LNCAP (cell line): Measurements from ENCODE around the gene ECHS1.

Experiments
- CTCF ChIP-seq: fragments of 450-650 bp; IDR thresholded peaks from 2 replicates; pipeline ENCODE4 v1.5.1; 2017; ENCODE audit warnings: mild to moderate bottlenecking

The ECHS1 gene

GRCh38 chr10:133341983-133342382 is 31.2 kb downstream of the ECHS1 start:
- TF ChIP-seq CTCF = no peak

DNA sequence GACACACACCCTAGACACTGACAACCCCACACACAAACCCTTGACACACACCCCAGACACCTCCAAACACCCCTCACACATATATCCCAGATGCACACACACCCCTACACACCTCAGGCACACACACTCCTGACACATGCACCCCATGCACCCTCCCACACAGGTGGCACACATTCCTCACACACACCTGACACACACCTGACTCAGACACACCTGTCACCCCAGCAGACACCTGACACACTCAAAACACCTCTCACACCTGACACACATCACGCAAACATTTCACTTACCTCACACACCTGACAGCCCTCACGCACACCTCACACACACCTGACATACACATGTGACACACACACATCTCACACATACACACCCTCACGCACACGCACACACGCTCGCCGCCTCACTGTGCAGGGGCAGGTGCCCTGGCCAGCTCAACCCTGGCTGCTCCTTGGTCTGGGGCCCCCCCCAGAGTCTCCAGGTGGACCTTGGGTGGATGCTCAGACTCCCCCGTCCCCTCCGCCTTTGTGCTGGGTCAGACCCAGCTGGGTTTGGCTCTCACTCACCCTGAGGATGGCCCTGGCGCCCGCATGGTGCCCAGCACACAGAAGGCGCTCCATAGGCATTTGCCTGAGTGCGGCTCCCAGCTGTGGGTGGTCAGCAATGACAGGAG is 33.3 kb downstream of the ECHS1 start:
- no peak for TF ChIP-seq CTCF

DNA sequence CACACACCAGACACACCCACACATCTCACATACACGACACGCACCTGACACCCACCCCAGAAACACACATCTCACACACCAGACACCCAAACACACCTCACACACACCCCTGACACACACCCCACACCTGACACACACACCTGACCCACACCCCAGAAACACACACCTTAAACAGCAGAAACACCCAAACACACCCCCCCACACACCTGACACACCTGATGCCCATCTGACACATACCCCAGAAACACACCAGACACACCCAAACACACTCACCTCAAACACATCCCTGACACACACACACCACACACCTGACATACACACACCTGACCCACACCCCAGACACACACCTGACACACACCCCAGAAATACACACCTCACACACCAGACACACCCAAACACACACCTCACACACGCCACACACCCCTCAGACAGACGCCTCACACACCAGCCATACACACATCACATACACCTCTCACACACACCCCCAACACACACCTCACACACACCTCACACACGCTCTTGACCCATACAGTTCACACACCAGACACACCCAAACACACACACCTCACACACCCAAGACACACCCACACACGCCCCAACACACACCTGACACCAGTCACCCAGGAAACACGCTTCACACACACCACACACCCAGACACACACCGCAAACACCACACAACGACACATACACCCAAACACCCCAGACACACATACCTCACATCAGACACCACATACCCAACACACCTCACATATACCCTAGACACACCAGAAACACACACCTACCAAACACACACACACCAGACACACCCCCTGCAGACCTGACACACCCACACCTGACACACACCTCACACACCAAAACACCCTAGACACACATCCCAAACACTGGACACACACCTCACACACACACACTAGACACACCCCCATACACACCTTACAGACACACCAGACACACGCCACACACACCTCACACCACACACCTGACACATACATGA is 34.8 kb downstream of the ECHS1 start:
- TF ChIP-seq CTCF = no peak

- TF ChIP-seq CTCF = no peak
These were observed 35.8 kb downstream of the ECHS1 start for GRCh38 chr10:133337370-133337725.

DNA sequence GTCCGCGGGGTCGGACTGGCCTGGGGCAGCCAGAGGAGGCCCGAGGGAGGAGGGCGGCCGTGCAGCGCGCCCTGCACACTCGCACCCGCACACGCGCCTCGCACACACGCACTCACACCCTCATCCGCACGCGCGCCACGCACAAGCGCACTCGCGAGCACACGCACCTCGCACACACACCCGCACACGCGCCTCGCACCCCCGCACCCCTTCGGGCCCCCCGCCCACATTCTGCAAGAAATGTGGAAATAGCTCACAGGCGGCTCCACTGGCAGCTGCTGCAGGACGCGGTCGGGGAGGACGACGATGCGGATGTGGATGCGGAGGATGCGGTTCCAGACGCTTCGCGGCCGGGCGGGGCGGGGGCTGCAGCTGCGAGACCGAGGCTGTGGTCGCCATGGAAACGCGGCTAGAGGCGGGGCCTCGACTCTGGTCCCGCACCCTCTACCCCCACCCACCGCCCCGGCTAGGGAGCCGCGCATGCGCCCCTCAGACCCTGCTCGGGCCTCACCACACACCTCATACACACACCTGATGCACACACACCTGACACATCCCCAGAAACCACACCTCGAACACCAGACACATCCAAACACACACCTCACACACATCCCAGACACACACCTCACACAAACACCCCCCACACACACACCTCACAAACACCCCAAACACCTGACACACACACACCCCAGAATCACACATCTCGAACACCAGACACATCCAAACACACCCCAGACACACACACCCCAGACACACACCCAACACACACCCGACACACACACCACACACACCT is 36.4 kb downstream of the ECHS1 start, which contains the start of gene CALY:
Gene CALY (minus strand): TSS at position 320 of the 793 bp plus-strand sequence. CDS start 7,907 bp downstream, outside the sequence.
- TF ChIP-seq CTCF = no peak

DNA sequence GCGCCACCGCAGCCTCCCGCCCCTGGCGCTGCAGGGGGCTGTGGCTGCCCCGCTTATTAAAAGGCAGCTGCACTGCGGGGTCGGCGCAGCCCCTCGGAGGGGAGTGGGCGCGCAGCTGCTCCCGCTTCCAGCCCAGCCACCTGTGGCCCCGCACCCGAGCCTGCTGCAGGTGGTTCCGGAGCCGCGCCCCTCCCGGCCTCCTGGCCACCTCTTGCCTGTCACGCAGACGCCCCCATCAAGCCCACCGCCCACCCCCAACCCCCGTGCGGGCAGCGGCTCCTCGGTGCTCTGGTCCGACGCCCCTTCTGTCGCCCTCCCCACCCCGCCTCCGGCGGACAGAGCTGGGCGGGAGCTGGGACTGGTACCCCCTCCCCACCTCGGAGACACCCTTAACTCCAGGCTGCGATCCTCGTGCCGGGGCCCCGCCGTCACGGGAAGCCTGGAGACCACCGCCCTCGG is 37.0 kb downstream of the ECHS1 start:
- TF ChIP-seq CTCF = no peak
